Measurements from ENCODE around the gene CUEDC2. TPM values are rescaled to one million over a fixed set of nuclear protein-coding genes. Genes with fewer than 3 reads are reported as not detected.
"Not testable (repeated sequence)": the region's sequence is repeated elsewhere in the genome, so short reads cannot be mapped to it uniquely, and the experiment has no call there.

Gene CUEDC2
- total RNA-seq, 1 donor from 2014 or later, result 81.3 TPM

DNA sequence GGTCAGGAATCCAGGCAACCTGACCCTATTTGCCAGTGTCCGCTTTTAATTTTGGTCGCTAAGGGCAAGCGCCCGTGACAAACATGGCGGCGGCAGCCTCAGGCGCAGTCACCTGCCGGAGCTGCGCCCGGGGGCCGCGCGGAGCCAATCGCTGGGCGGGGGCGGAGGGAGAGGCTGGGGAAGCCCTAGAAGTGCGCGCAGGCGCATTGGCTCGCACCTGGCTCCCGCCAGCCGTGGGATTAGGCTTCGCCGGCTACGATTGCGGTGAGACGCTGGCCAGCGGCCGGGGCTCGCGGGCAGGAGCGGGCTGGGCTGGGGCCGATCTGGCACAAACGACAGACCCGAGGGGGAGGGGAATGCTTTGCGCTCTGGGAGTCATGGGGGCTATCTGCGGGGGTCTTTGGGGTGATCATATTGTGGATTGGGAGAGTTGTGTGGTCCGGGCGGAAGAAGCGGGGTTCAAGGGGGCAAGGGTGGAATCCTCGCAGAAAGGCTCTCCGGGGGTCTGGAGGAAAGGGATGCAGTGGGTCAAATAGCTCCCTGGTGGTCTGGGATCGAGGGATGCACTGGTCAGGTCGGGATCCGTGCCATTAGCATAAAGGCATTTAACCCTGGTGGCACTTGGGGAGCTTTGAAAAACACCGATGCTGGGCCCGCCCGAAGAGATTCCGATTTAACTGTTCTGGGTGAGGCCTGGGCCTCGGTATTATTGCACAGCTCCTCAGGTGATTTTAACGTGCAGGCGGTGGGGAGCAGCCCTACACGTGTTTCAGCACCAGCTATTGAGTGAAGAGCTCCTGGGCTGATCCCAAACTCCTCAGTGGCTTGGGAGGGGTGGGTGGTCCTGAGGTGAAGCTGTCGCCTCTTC, 29.0 kb upstream of the CUEDC2 start:
- Mint-ChIP-seq H3K27me3 (ENCODE audit: unreplicated experiment) (peaks cover 17% of the 10 kb centered on the region), H3K9me3 (ENCODE audit: unreplicated experiment) (no peaks in the 10 kb centered on the region), H3K36me3 (ENCODE audit: unreplicated experiment) (no peaks in the 10 kb centered on the region), H3K4me3 (ENCODE audit: unreplicated experiment) (peak overlapping the region; percentile 85), H3K4me1 (ENCODE audit: unreplicated experiment) (peaks cover 24% of the 10 kb centered on the region), H3K27ac (ENCODE audit: unreplicated experiment) (no peak overlapping the region)
- TF ChIP-seq, protein P1, sequence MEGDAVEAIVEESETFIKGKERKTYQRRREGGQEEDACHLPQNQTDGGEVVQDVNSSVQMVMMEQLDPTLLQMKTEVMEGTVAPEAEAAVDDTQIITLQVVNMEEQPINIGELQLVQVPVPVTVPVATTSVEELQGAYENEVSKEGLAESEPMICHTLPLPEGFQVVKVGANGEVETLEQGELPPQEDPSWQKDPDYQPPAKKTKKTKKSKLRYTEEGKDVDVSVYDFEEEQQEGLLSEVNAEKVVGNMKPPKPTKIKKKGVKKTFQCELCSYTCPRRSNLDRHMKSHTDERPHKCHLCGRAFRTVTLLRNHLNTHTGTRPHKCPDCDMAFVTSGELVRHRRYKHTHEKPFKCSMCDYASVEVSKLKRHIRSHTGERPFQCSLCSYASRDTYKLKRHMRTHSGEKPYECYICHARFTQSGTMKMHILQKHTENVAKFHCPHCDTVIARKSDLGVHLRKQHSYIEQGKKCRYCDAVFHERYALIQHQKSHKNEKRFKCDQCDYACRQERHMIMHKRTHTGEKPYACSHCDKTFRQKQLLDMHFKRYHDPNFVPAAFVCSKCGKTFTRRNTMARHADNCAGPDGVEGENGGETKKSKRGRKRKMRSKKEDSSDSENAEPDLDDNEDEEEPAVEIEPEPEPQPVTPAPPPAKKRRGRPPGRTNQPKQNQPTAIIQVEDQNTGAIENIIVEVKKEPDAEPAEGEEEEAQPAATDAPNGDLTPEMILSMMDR (IDR thresholded peaks at IDR 0.05), result no peak
- peak; percentile 96 for DNase-seq (ENCODE audit: extremely low spot score, unreplicated experiment)

DNA sequence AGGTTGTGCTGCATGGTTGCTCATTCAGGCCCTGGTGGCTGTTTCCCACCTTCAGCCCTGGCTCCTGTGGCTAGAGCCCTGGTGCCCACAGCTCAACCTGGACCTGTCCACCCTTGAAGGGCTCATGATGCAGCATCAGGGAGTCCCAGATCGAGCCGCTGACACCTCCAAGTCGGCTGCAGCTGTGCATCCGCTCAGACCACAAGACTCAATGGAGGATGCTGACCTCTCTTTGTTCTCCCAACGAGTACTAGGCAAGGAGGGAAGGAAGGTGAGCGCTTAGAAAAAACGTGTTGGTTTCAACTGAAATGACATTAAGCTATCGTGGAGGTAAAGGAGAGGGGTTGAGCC, 28.4 kb upstream of the CUEDC2 start:
- H3K4me1 Mint-ChIP-seq (ENCODE audit: unreplicated experiment), result peaks cover 24% of the 10 kb centered on the region

DNA sequence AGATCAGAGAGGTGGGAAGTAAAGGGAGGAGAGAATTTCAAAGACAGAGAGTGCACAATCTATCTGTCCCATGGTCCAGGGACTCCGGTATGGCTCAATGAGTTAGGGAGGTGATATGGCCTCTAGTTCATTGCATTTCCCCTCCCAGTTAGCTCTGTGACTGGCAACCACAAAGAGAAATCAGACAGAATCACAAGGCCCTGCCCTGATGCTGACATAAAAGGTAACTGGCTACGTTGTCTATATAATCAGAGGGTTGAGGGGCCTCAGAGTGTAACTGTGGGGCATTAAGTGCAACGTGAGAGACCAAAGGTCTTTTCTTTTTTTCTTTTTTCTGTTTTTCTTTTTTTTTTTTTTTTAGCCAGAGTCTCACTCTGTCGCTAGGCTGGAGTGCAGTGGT, 26.3 kb upstream of the CUEDC2 start:
- TF ChIP-seq, protein P1 (IDR thresholded peaks at IDR 0.05), result no peak
- no peak overlapping the region for H3K27ac Mint-ChIP-seq (ENCODE audit: unreplicated experiment)
- no peaks in the 10 kb centered on the region for H3K9me3 Mint-ChIP-seq (ENCODE audit: unreplicated experiment)
- peaks cover 24% of the 10 kb centered on the region for H3K4me1 Mint-ChIP-seq (ENCODE audit: unreplicated experiment)
- H3K4me3 Mint-ChIP-seq (ENCODE audit: unreplicated experiment), result no peak overlapping the region
- H3K27me3 Mint-ChIP-seq (ENCODE audit: unreplicated experiment), result peaks cover 17% of the 10 kb centered on the region
- no peaks in the 10 kb centered on the region for H3K36me3 Mint-ChIP-seq (ENCODE audit: unreplicated experiment)
- no peak for DNase-seq (ENCODE audit: extremely low spot score, unreplicated experiment)

More for the DNA sequence above, 28.4 kb upstream of the CUEDC2 start:
- TF ChIP-seq, protein P1 (IDR thresholded peaks at IDR 0.05), result no peak
- H3K27me3 Mint-ChIP-seq (ENCODE audit: unreplicated experiment), result peaks cover 17% of the 10 kb centered on the region
- H3K27ac Mint-ChIP-seq (ENCODE audit: unreplicated experiment), result peak overlapping the region; percentile 61
- no peak for DNase-seq (ENCODE audit: extremely low spot score, unreplicated experiment)
- no peaks in the 10 kb centered on the region for H3K36me3 Mint-ChIP-seq (ENCODE audit: unreplicated experiment)
- no peaks in the 10 kb centered on the region for H3K9me3 Mint-ChIP-seq (ENCODE audit: unreplicated experiment)
- H3K4me3 Mint-ChIP-seq (ENCODE audit: unreplicated experiment), result peak overlapping the region; percentile 85

DNA sequence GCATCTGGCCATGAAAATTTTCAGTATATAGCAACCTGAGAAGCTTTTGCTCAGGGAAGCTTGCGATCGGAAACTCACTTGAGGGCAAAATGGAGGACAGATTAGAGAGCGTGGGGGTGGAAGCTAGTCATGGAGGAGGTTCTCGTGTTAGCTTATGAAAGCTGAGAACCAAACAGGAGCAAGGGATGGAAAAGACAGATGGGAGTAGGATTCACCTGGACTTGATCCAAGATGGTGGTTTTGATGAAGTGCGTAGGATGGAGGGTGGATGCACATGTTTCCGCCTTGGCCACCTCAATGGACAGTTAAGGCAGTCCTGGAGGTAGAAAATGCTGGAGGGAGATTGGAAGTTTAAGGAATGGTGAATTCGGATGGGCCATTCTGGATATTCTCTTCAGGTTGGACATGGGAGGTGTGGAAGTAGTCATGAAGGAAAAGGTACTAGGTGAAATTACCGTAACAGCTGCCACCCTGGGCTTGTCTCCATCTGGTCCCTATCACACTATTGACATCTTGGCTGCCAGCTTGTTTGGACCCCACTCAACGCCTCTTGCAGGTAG, 25.3 kb upstream of the CUEDC2 start:
- H3K4me3 Mint-ChIP-seq (ENCODE audit: unreplicated experiment), result no peak overlapping the region
- no peak overlapping the region for H3K27ac Mint-ChIP-seq (ENCODE audit: unreplicated experiment)
- H3K27me3 Mint-ChIP-seq (ENCODE audit: unreplicated experiment), result peaks cover 9% of the 10 kb centered on the region
- TF ChIP-seq, protein P1 (IDR thresholded peaks at IDR 0.05), result no peak
- no peaks in the 10 kb centered on the region for H3K9me3 Mint-ChIP-seq (ENCODE audit: unreplicated experiment)
- DNase-seq (ENCODE audit: extremely low spot score, unreplicated experiment), result no peak
- peaks cover 19% of the 10 kb centered on the region for H3K4me1 Mint-ChIP-seq (ENCODE audit: unreplicated experiment)
- no peaks in the 10 kb centered on the region for H3K36me3 Mint-ChIP-seq (ENCODE audit: unreplicated experiment)

DNA sequence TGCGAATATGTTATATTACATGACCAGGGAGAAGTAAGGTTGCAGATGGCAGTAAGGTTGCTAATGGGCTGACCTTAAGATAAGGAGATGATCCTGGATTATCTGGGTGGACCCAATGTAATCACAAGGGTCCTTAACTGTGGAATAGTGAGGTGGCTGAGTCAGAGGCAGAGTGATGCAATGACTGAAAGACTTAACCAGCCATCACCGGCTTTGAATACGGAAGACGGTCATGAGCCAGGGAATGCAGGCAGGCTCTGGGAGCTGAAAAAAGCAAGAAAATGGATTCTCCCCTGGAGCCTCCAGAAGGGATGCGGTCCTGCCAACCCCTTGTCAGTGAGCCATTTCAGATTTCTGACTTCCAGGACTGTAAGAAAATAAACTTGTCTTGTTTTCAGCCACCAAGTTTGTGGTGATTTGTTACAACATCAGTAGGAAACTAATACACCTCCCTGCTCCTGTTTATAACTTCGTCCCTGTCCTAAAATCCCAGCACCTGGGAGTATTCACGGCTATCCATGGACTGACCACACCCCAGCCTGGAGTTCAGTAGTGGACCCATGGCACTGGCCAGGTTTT, 23.6 kb upstream of the CUEDC2 start:
- no peaks in the 10 kb centered on the region for H3K9me3 Mint-ChIP-seq (ENCODE audit: unreplicated experiment)
- peaks cover 10% of the 10 kb centered on the region for H3K4me1 Mint-ChIP-seq (ENCODE audit: unreplicated experiment)
- no peak overlapping the region for H3K27ac Mint-ChIP-seq (ENCODE audit: unreplicated experiment)
- no peak for DNase-seq (ENCODE audit: extremely low spot score, unreplicated experiment)
- TF ChIP-seq, protein P1 (IDR thresholded peaks at IDR 0.05), result no peak
- no peaks in the 10 kb centered on the region for H3K36me3 Mint-ChIP-seq (ENCODE audit: unreplicated experiment)
- no peak overlapping the region for H3K4me3 Mint-ChIP-seq (ENCODE audit: unreplicated experiment)
- H3K27me3 Mint-ChIP-seq (ENCODE audit: unreplicated experiment), result peaks cover 3% of the 10 kb centered on the region

DNA sequence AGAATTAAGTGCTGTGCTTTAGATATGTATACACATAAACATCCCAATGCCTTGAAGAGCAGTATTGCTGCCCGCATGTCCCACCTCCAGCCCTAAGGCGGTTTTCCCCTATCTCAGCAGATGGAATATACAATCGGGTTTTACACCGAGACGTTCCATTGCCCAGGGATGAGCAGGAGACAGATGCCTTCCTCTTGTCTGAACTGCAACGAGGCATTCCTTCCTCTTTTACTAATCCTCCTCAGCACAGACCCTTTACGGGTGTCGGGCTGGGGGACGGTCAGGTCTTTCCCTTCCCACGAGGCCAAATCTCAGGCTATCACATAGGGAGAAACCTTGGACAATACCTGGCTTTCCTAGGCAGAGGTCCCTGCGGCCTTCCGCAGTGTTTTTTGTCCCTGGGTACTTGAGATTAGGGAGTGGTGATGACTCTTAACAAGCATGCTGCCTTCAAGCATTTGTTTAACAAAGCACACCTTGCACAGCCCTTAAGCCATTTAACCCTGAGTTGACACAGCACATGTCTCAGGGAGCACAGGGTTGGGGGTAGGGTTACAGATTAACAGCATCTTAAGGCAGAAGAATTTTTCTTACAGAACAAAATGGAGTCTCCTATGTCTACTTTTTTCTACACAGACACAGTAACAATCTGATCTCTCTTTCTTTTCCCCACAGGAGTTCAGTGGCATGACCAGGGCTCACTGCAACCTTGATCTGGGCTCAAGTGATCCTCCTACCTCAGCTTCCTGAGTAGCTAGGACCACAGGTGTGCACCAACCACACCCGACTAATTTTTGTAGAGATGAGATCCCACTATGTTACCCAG, 22.5 kb upstream of the CUEDC2 start:
- H3K9me3 Mint-ChIP-seq (ENCODE audit: unreplicated experiment); H3K4me3 Mint-ChIP-seq (ENCODE audit: unreplicated experiment); H3K4me1 Mint-ChIP-seq (ENCODE audit: unreplicated experiment); H3K36me3 Mint-ChIP-seq (ENCODE audit: unreplicated experiment); H3K27me3 Mint-ChIP-seq (ENCODE audit: unreplicated experiment); DNase-seq (ENCODE audit: extremely low spot score, unreplicated experiment): not testable (repeated sequence)
- H3K27ac Mint-ChIP-seq (ENCODE audit: unreplicated experiment), result peak overlapping the region; percentile 7
